NT2/D1 (cell line): ENCODE measurements around the gene RCAN2.

Experiments
- SUZ12 ChIP-seq: IDR thresholded peaks from 2 replicates; pipeline ENCODE4 v1.6.1; 2011; ENCODE audit not compliant: insufficient read length, insufficient read depth; ENCODE audit errors: extremely low read depth
- YY1 ChIP-seq: IDR thresholded peaks from 2 replicates; pipeline ENCODE4 v1.6.1; 2011; ENCODE audit not compliant: insufficient read length, insufficient read depth

DNA sequence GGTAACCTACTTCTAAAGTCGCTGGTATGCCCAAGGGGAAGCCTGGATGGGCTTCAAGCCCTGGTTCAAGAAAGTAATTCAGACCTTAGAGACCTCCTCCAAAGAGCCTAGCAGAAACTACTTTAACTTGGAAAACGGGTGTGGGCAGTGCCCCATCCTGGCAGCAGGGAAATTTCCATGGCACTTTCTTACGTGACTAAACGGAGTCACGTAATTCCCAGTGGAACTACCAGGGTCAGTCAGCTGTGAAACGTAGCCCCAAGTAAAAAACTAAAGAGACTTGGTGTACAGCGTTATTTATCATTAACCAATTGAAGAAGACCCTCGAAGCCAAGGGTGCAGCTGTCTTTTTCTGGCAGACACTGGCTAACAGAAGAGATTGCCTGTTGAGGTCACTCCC, 114.0 kb downstream of the RCAN2 start:
- no peak for TF ChIP-seq YY1
- no peak for TF ChIP-seq SUZ12
